Muscle of leg (tissue), 11 donors: ENCODE results near the gene C2. TPM values are rescaled to one million over a fixed set of nuclear protein-coding genes. Genes with fewer than 3 reads are reported as not detected.

ENCODE experiments used
- DNase-seq: peaks from one replicate; pipeline ENCODE4 v3.0.0; 2013
- H3K27ac ChIP-seq: one replicate; pipeline ENCODE4 v1.5.1; 2013; ENCODE audit warnings: mild to moderate bottlenecking, low read length, control low read depth
- H3K27me3 ChIP-seq: one replicate; pipeline ENCODE4 v1.6.1; 2013; ENCODE audit warnings: low read length; ENCODE audit not compliant: control insufficient read depth, insufficient read depth
- H3K36me3 ChIP-seq: one replicate; pipeline ENCODE4 v1.6.1; 2013; ENCODE audit warnings: low read length; ENCODE audit not compliant: control insufficient read depth, insufficient read depth
- H3K4me1 ChIP-seq: one replicate; pipeline ENCODE4 v1.6.1; 2013; ENCODE audit warnings: low read length; ENCODE audit not compliant: control insufficient read depth, insufficient read depth
- H3K4me3 ChIP-seq: one replicate; pipeline ENCODE4 v1.5.1; 2013; ENCODE audit warnings: low read length, control low read depth
- H3K9me3 ChIP-seq: replicated peaks from 2 replicates; pipeline ENCODE4 v1.6.1; 2013; ENCODE audit warnings: low read depth, low read length; ENCODE audit not compliant: control insufficient read depth
- WGBS: methylation state at CpG from one replicate; pipeline ENCODE4 v1.1.5; 2013; ENCODE audit warnings: missing lambda C conversion rate; ENCODE audit not compliant: insufficient coverage; 5-methylcytosine and 5-hydroxymethylcytosine counted together
- polyA plus RNA-seq, 8 donors: library from polyadenylated mRNA; unstranded; fragments of 120-200 nt; gene quantifications; one replicate each; pipeline versions ENCODE4 v1.2.1 to v1.2.3, GENCODE V29; 2013; ENCODE audit warnings: inconsistent platforms in 1 of 8, low replicate concordance in 1 of 8; ENCODE audit not compliant: insufficient read length in 8 of 8, insufficient read depth in 1 of 8
- total RNA-seq: library from RNA; stranded (reverse); fragments of 120-200 nt; gene quantifications from one replicate; pipeline ENCODE4 v1.2.4, GENCODE V29; 2013

C2 gene
- total and polyA plus RNA-seq, 9 donors: 3.3 to 9.5 (median 4.9) TPM

DNA sequence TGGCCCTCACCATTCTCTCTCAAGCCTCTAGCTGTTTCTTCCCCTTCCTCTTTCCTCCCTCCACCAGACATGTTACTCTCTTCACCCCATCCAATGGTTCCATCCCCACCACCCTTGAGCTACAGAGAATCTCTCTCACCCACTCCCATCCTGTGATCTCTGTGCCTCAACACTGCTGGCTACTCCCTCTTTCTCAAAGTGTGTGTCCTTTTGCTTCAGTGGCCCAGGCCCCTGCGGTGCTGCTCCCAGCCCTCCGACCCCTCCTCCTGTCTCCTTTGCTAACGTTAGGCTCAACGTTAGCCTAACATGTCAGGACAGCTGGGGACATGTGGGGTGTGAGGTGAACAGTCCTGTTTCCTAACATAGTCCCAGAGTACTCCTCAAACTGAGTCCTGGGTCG, 25.4 kb downstream of the C2 start:
- no peaks in the 10 kb centered on the region for H3K9me3 ChIP-seq
- no peak overlapping the region for H3K4me3 ChIP-seq
- H3K4me1 ChIP-seq: peaks cover 2% of the 10 kb centered on the region
- no peak overlapping the region for H3K27ac ChIP-seq
- no peak for DNase-seq
- peaks cover 64% of the 10 kb centered on the region for H3K36me3 ChIP-seq
- WGBS: 82% methylated on average over 2 of the region's 5 CpGs
- no peaks in the 10 kb centered on the region for H3K27me3 ChIP-seq

DNA sequence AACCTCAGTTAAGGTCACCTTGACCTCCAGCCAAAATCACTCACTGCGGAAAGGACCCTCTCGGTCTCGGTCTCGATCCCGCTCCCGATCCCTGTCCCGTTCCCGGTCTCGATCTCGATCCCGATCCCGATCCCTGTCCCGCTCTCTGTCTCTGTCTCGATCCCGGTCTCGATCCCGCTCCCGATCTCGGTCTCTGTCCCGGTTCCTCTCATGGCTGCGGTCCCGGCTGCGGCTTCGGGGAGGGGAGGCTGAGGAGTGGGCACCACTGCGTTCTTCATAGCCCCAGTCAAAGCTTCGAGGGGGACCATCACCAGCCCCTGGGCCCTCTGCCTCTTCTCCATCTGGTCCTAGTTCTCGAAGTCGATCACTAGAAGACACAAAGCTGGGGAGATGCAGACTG, 27.0 kb downstream of the C2 start:
- H3K36me3 ChIP-seq: peaks cover 64% of the 10 kb centered on the region
- no peaks in the 10 kb centered on the region for H3K27me3 ChIP-seq
- H3K4me1 ChIP-seq: peaks cover 12% of the 10 kb centered on the region
- 98% methylated on average over 24 of the region's 28 CpGs for WGBS
- H3K4me3 ChIP-seq: no peak overlapping the region
- no peak overlapping the region for H3K27ac ChIP-seq
- DNase-seq: no peak
- H3K9me3 ChIP-seq: no peaks in the 10 kb centered on the region

DNA sequence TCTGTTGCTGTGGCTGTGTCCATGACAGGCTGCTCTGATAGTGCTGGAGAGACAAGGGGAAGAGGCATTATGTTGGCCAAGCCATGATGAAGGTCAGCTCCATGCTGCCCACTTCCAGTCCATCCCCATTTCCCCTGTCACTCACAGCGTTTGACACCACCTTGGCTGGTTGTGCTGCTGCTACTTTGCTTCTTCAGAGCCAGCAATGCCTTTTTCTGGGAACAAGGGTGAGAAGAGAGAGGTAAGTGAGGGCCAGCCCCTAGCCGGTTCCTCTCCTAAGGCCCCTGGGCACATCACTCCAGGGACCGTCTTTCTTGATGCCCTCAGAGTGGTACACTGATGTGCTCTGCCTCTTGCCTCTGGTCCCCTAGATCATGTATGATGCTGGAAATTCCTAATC, 29.3 kb downstream of the C2 start:
- 58% methylated on average over 2 of the region's 3 CpGs for WGBS

DNA sequence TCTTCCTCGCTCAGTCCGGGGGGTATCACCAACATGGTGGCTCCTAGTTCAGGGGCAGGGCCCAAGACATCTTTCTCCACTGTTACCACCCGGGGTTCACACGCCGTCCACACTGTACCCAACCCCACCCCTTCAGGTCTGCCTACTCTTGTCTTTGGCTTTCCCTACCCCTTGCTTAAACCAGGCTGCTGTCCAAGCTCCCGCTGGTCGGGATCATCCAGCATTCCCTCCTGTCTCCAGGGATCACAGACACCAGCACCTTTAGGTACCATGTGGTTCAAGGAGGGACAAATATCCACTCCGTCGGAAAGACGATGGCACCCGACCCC, 30.9 kb downstream of the C2 start:
- DNase-seq: no peak
- peaks cover 18% of the 10 kb centered on the region for H3K4me1 ChIP-seq
- no peaks in the 10 kb centered on the region for H3K9me3 ChIP-seq
- WGBS: 12% methylated on average over 7 of the region's 11 CpGs
- H3K4me3 ChIP-seq: peak overlapping the region; percentile 78
- H3K36me3 ChIP-seq: peaks cover 73% of the 10 kb centered on the region
- H3K27me3 ChIP-seq: no peaks in the 10 kb centered on the region
- H3K27ac ChIP-seq: peak overlapping the region; percentile 81

More for the DNA sequence above, 29.3 kb downstream of the C2 start:
- H3K27ac ChIP-seq: no peak overlapping the region
- no peaks in the 10 kb centered on the region for H3K27me3 ChIP-seq
- peaks cover 18% of the 10 kb centered on the region for H3K4me1 ChIP-seq
- peaks cover 72% of the 10 kb centered on the region for H3K36me3 ChIP-seq
- H3K9me3 ChIP-seq: no peaks in the 10 kb centered on the region
- no peak for DNase-seq
- no peak overlapping the region for H3K4me3 ChIP-seq

DNA sequence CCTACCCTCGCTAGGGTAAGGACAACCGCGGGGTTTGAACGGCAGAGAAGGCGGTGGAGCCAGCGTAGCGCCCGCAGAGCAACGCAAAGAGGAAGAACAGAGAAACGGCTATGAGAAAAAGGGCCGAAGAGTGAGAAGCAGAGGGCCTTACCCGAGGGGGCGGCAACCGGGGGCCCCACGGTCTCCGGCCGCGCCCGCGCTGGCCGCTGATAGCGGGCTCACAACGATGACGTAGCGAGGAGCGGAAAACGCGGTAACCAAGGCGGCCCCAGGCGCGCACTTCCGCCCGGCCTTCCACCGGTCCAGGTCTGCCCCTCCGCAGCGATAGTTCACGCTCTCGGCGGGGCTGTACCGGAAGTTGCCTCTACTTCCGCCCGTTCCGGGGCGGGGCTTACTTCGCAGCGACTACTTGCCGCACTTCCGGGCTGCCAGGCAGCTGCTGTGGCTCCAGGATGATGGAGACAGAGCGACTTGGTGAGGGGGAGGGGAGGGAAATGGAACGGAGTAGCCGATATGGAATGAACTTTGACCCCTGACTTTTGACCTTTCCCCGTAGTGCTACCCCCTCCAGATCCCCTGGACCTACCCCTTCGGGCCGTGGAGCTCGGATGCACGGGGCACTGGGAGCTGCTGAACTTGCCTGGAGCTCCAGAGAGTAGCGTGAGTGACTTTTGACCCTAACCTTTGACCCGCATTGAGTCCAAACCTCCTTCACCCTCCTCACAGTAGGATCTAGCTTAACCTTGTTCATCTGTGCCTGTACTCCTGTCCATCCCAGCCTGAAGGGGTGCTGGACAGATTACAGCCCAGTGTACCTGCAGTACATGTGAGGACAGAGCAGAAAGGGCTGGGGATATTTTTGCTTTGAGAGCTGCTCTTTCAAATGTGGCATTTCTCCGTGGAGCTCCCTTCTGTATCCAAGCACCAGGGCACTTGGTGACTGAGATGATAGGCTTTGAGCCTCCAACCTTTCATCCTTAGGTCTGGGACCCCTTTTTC, 31.5 kb downstream of the C2 start, which contains the start of the genes NELFE and SKIC2:
TSS of gene NELFE (minus strand) at position 231 of the 999 bp plus-strand sequence. CDS start 525 bp downstream, outside the sequence.
TSS of gene SKIC2 (plus strand) at position 435 of the 999 bp plus-strand sequence. CDS start at position 453, 18 bp downstream.
- Histone ChIP-seq H3K4me3 (peak within 1 kb of the TSS; percentile 78), H3K36me3 (peaks cover 73% of the 10 kb centered on the region), H3K27me3 (no peaks in the 10 kb centered on the region), H3K9me3 (no peaks in the 10 kb centered on the region), H3K27ac (peak within 1 kb of the TSS; percentile 91), H3K4me1 (peaks cover 18% of the 10 kb centered on the region)
- WGBS: under 1% methylated on average over 50 of the region's 59 CpGs
- peak; percentile 99 for DNase-seq

DNA sequence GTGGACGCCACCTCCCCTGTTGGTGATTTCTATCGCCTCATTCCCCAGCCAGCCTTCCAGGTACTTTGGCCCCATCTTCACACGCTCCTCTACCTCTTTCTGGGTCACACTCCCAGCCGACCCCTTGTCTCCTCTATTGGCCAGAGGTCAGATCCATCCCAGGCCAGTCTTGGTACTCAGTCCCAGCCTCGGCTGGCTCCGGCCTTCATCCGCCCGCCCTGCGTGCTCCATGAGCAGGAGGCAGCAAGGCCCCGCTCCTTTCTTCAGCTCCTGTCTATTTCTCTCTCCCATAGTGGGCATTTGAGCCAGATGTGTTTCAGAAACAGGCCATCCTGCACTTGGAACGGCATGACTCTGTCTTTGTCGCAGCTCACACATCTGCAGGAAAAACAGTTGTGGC, 34.1 kb downstream of the C2 start:
- Histone ChIP-seq H3K36me3 (peaks cover 66% of the 10 kb centered on the region), H3K4me1 (peaks cover 18% of the 10 kb centered on the region), H3K27ac (no peak overlapping the region), H3K4me3 (no peak overlapping the region), H3K27me3 (no peaks in the 10 kb centered on the region), H3K9me3 (no peaks in the 10 kb centered on the region)
- 98% methylated on average over 12 of the region's 12 CpGs for WGBS
- no peak for DNase-seq

DNA sequence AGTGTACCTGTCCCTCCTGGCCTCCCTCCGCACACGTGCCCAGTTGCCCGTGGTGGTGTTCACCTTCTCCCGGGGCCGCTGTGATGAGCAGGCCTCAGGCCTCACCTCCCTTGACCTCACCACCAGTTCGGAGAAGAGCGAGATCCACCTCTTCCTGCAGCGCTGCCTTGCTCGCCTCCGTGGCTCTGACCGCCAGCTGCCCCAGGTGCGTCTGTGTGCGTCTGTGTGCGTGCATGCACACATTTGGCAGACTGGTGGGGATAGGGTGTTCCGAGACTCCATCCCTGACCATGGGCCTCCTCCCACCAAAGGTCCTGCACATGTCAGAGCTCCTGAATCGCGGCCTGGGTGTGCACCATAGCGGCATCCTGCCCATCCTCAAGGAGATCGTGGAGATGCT, 36.4 kb downstream of the C2 start:
- 95% methylated on average over 15 of the region's 19 CpGs for WGBS

DNA sequence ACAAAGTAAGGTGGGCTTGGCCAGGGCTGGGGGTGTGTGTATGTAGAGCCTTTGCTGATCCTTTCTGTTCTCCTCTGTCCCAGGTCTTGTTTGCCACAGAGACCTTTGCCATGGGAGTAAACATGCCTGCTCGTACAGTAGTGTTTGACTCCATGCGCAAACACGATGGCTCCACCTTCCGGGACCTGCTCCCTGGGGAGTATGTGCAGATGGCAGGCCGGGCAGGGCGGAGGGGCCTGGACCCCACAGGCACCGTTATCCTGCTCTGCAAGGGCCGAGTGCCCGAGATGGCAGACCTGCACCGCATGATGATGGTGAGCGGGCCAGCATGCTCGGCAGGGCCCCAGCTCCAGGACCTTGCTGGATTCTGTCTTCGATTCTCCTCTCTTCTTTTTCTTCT, 38.2 kb downstream of the C2 start:
- DNase-seq: no peak
- H3K36me3 ChIP-seq: peaks cover 87% of the 10 kb centered on the region
- no peak overlapping the region for H3K27ac ChIP-seq
- H3K4me3 ChIP-seq: no peak overlapping the region
- peaks cover 3% of the 10 kb centered on the region for H3K4me1 ChIP-seq
- 85% methylated on average over 12 of the region's 13 CpGs for WGBS
- H3K9me3 ChIP-seq: no peaks in the 10 kb centered on the region
- no peaks in the 10 kb centered on the region for H3K27me3 ChIP-seq

More for the DNA sequence above, 36.4 kb downstream of the C2 start:
- Histone ChIP-seq H3K9me3 (no peaks in the 10 kb centered on the region), H3K36me3 (peaks cover 80% of the 10 kb centered on the region), H3K27me3 (no peaks in the 10 kb centered on the region), H3K4me1 (peaks cover 11% of the 10 kb centered on the region), H3K4me3 (no peak overlapping the region), H3K27ac (no peak overlapping the region)
- no peak for DNase-seq

DNA sequence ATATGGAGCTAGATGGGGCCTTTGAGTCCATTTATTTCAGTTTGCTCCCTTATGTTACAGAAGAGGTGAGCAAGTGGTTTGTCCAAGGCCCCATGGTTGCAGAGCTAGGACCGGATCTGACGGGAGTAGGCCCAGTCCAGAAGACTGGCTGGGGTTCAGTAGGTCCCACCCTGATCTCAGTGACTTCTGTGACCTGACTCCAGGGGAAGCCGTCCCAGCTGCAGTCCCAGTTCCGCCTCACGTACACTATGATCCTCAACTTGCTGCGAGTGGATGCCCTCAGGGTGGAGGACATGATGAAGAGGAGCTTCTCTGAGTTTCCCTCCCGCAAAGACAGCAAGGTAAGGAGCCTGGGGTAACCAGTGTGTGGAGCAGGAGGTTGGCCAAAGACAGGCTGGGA, 39.0 kb downstream of the C2 start:
- 92% methylated on average over 7 of the region's 7 CpGs for WGBS
- peaks cover 82% of the 10 kb centered on the region for H3K36me3 ChIP-seq
- H3K9me3 ChIP-seq: no peaks in the 10 kb centered on the region
- H3K4me1 ChIP-seq: peaks cover 11% of the 10 kb centered on the region
- H3K4me3 ChIP-seq: no peak overlapping the region
- no peak for DNase-seq
- no peaks in the 10 kb centered on the region for H3K27me3 ChIP-seq
- H3K27ac ChIP-seq: no peak overlapping the region

DNA sequence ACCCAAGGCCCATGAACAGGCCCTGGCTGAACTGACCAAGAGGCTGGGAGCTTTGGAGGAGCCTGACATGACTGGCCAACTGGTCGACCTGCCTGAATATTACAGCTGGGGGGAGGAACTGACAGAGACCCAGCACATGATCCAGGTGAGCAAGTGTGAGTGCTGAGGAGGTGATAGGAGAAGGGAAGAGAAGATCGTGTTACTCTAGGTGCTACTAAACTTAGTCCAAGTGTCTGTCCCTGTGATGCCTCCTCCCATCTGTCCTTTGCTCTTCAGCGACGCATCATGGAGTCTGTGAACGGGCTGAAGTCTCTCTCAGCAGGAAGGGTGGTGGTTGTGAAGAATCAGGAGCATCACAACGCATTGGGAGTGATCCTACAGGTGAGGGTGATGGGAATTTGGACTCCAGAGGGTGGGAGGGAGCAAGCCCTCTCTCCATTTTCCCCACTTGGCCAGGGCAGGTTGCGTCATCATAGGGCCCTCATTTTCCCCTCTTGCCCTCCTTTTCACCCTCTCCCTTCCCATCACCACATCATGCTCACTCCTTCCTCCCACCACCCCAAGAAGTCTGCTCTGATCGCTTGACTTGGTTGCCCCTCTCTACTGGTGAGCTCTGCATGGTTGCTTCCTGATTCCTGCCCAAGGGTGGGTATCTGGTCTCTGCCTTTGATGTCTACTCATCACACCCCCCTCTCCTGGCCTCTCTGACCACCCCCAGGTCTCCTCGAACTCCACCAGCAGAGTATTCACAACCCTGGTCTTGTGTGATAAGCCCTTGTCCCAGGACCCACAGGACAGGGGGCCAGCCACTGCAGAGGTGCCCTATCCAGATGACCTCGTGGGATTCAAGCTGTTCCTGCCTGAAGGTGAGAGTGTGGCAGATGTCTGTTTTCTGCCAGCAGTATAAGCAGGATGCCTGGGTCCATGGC, 39.7 kb downstream of the C2 start:
- no peaks in the 10 kb centered on the region for H3K27me3 ChIP-seq
- peaks cover 14% of the 10 kb centered on the region for H3K4me1 ChIP-seq
- no peak for DNase-seq
- H3K4me3 ChIP-seq: no peak overlapping the region
- H3K27ac ChIP-seq: no peak overlapping the region
- no peaks in the 10 kb centered on the region for H3K9me3 ChIP-seq
- peaks cover 75% of the 10 kb centered on the region for H3K36me3 ChIP-seq
- 95% methylated on average over 7 of the region's 10 CpGs for WGBS
